GM18858 (cell line): ENCODE measurements around the gene SRPRA.
A peak's percentile ranks its signal among the peaks of the same experiment; 100 is the strongest.
"Not testable (repeated sequence)": the region's sequence is repeated elsewhere in the genome, so short reads cannot be mapped to it uniquely, and the experiment has no call there.

Source experiments
- ATAC-seq: cut with Tn5 transposase; IDR thresholded peaks from one replicate; pipeline ENCODE4 v1.9.1; 2021; ENCODE audit not compliant: unreplicated experiment

SRPRA gene

DNA sequence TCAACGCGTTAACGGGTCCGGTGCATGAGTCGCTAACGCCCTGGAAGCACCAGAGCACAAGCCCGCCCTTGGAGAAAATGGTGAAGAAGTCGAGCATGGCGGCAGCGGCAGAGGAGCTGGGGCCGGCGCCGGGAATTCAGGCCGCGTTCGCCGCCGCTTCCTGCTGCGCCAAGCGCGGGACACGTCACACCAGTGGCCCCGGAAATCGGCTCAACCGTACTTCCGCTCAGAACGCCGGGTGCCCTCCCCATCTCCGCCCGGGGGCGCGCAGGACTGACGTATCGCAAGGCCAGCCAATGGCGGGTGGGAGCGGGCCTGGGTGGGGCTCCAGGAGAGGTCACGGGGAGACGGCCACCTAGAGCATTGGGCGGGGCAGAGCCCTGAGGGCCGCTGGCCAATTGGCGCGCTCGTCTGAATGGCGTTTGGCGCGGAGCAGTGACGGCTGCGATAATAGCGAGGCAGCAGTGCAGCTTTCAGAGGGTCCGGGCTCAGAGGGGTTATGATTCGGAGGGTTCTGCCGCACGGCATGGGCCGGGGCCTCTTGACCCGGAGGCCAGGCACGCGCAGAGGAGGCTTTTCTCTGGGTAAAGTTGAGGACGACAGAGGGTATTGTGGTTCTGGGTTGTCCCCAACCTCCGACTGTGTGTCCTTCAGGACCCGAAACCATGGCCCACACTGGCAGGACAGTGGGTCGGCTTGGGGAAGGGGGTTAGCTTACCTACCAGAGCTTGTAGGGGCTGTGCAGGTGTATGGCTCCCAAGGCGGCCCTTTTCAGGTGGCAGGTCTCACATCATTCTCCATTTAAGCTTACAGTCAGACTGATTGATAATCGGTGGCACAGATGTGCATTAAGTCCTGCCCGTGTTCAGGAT, at the start of gene SRPRA, which contains the start of gene FOXRED1:
TSS of gene SRPRA (minus strand) at position 188 of the 872 bp plus-strand sequence. CDS start at position 97, 91 bp downstream.
TSS of gene FOXRED1 (plus strand) at position 447 of the 872 bp plus-strand sequence. CDS start at position 500, 53 bp downstream.
- peak; percentile 96 for ATAC-seq

GRCh38 chr11:126317756-126318573, 49.3 kb upstream of the SRPRA start:
- ATAC-seq = peak; percentile 9

GRCh38 chr11:126317432-126317755, 48.7 kb upstream of the SRPRA start:
- ATAC-seq = no peak

DNA sequence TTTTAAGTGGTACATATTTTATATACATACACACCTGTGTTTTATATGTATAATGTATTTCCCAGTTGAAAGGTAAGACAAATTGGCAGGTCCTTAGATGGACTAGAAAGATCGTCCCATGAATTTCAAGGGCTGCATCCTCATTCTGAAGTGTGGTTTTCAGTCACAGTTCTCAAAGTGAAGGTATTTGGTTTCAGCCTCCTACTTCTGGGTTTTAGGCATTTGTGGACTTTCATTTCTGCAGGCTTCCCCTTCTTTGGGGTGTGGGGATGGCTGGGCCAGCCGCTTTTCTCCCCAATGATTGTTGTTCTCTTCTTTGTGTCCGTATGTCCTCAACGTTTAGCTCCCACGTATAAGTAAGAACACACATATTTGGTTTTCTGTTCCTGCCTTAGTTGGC, 45.1 kb upstream of the SRPRA start:
- ATAC-seq = no peak

GRCh38 chr11:126312961-126313360, 44.3 kb upstream of the SRPRA start:
- no peak for ATAC-seq

- peak; percentile 76 for ATAC-seq
Measured at GRCh38 chr11:126311401-126312291, 43.0 kb upstream of the SRPRA start.

DNA sequence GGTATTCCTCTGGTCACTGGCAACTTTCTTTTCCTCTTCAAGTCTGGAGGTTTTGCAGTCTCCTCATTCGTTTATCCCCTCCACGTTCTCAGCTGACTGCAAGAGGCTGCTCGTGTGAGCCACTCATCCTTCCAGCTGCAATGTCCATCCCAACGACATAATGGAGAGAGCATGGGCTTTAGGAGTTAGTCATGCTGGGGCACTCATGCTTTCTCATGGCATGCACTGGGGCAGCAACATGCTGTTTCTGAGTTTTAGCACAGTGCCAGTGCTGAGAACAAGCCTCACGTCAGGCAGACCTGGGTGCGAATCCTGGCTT, 42.3 kb upstream of the SRPRA start:
- no peak for ATAC-seq

DNA sequence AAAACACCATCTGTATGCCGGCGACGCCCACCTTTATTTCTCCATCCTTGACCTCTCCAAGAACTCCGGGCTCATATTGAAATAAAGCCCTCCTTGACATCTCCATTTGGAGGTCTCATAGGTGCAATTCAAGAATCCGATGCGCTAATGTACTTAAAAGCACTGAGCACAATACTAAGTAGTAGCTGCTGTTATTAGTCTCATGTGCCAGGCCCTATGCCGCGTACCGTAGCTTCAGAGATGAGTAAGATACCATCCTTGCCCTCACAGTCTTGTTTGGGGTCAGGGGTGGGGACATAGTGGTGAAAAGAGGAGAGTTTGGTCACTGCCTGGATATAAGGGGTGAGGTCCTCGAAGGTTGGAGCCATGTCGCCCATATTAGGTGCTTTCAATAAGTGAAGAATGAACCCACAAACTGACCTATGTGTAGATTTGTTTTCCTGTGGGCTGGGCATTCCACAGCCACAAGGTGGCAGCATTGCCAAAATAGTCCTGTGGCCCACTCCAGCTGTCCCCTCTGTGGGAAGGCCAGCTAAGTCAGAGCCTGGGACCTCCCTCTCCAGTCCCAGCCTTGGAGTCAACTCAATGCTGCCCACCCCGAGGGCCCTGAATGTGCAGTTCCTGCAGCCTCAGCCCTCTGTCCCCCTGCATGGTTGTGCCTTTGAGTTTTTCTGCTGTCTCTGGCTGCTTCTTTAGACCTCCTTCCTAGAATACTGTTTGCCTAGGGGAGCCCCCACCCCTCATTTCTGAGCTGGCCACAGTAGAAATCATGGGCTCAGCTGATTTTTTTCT, 41.7 kb upstream of the SRPRA start:
- no peak for ATAC-seq

DNA sequence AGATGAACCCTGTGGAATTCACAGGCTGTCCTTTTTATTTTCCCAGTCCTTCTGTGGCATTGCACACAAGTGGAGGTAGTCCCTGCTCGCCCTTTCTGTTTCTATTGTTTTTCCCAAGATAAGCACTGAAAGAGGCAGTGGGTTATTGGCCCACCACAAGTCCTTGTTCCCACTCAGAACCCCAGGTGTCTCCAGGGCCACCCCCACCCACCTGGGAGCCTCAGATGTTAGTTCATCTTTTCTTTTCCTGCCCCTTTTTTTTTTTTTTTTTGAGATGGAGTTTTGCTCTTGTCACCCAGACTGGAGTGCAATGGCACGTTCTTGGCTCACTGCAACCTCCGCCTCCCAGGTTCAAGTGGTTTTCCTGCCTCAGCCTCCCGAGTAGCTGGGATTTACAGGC, 40.1 kb upstream of the SRPRA start:
- ATAC-seq = not testable (repeated sequence)

DNA sequence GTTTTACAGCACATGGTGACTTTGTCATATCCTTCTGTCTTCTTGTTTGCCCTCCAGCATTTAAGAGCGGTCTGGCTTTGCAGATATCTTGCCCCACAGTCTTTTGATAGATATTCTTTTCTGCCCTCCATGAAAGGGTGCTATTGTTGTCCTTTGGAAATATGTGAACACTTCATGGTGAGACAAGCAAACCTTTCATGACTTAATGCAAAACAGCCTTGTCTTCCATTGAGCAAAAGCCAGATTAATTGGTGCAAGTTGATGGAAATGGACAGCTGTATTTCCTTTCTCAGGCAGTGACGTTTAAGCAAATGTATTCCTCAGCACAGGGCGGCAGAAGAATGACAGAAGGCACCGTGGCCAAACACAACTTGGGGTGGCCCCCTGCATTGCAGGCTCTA, 39.6 kb upstream of the SRPRA start:
- ATAC-seq = no peak

- ATAC-seq = no peak
Measured at GRCh38 chr11:126307706-126308105, 39.0 kb upstream of the SRPRA start.

DNA sequence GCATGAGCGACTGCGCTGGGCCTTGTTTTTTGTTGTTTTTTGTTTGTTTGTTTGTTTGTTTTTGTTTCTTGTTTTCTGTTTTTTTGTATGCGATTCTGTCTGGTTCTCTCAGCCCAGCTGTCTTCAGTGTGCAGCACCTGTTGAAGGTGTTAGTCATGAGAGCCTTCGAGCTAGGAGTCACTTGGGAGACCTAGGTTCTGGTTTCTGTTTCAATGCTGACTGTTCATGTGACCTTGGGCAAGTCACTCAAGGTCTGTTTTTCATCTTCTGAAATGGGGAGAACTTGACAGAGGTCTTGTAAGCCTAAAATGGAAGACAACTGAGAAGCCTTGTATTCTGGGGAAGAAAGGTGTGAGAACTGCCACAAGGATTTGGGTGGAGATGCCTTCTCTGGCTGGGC, 37.0 kb upstream of the SRPRA start:
- ATAC-seq = peak; percentile 43

DNA sequence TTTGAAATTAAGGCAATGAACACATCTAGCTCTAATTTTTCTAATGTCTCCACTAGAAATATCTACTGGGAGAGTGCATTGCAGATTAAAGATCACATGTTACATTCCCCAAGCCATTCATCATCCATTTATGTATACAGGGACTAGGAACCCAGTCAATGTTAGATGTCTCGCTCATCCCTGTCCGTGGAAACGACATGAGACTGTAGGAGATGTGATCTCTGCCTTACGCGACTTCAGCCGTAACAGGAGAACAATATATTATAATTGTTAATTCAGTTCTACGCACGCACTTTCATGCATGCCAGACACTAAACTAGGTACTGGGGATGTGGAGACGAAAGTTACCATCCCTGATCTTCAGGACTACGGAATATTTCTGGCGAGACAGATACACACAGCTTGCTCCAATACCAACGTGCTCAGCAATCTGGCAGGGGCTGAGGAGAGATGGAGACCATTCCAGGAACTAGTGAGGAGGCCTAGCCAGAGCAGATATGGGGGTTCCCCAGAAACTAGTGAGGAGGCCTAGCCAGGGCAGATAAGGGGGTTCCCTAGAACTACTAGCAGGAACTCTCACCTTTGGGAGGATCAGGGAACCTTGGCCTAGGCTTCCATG, 35.9 kb upstream of the SRPRA start:
- ATAC-seq = no peak

DNA sequence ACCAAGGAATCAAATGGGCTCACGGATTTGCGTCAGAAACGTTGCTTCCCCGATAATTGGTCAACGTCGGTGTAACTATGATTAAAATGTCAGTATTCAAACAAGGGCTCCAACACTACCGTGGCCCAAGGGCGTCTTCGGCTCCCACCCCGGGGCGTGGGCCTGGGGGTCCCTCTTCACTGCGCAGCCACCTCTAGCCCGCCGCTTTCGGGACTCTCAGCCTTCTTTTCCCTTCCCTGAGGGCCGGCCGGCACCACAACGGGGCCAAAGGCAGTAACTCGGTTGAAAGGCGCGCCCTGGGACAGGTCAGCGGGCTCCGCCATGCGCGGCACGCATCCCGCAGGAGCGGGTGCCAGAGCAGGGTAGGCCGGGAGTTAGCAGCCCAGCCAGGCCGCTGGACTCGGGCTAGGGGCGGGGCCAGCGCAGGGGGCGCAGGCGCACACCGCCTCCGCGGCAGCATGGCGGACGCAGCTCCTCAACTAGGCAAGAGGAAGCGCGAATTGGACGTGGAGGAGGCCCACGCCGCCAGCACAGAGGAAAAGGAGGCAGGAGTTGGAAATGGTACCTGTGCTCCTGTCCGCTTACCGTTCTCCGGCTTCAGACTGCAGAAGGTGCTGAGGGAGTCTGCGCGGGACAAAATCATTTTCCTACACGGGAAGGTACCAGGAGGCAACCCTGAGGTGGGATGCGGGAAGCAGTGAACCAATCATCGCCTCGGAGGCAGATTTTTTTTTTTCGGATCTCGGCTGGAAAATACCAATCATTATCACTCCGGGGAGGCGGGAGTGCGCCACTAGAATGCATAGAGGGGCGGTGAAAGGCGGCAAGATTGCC, 35.1 kb upstream of the SRPRA start, which contains the start of gene DCPS:
TSS of gene DCPS (plus strand) at position 438 of the 834 bp plus-strand sequence. CDS start at position 459, 21 bp downstream.
- peak; percentile 74 for ATAC-seq

- ATAC-seq = no peak
Measured at GRCh38 chr11:126297004-126297403, 28.3 kb upstream of the SRPRA start.

DNA sequence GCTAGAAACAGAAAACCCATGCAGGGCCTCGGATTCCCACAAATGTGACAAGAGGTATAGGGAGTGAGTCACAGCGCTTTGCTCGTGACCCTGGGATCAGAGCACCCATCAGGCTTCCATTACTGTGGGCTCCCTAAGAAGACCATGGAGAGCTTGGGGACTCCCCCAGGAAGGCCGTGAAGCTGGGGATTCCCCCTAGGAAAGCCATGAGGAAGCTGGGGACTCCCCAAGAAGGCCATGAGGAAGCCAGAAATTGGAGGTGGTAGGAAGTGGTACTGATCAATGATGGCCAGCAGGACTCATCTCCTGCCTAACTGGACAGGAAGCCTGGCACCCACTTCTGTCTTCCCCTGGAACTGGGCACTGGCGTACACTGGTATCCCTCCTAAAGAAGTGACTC, 25.0 kb upstream of the SRPRA start:
- no peak for ATAC-seq

- no peak for ATAC-seq
Measured at GRCh38 chr11:126290887-126291286, 22.2 kb upstream of the SRPRA start.

- no peak for ATAC-seq
Measured at GRCh38 chr11:126288237-126288636, 19.5 kb upstream of the SRPRA start.

GRCh38 chr11:126284829-126285228, 16.1 kb upstream of the SRPRA start:
- peak; percentile 56 for ATAC-seq
